HG03045 (cell line): ENCODE results near the gene KRR1.

ENCODE experiments used
- ATAC-seq: cut with Tn5 transposase; IDR thresholded peaks from one replicate; pipeline ENCODE4 v1.9.1; 2021; ENCODE audit warnings: mild to moderate bottlenecking, moderate library complexity; ENCODE audit not compliant: unreplicated experiment

Gene KRR1

GRCh38 chr12:75511116-75512048, at the start of gene KRR1:
KRR1 (minus strand) TSS chr12:75511609; CDS start chr12:75511597, 12 bp downstream.
- ATAC-seq: peak; percentile 97

- no peak for ATAC-seq
Observed at GRCh38 chr12:75560167-75560566, 48.8 kb upstream of the KRR1 start.

- no peak for ATAC-seq
Observed at GRCh38 chr12:75558287-75558686, 46.9 kb upstream of the KRR1 start.

GRCh38 chr12:75556311-75556899, 45.0 kb upstream of the KRR1 start:
- no peak for ATAC-seq

GRCh38 chr12:75554556-75554880, 43.1 kb upstream of the KRR1 start:
- ATAC-seq: no peak

- ATAC-seq: no peak
Observed at GRCh38 chr12:75553836-75554555, 42.6 kb upstream of the KRR1 start.

GRCh38 chr12:75553398-75553797, 42.0 kb upstream of the KRR1 start:
- ATAC-seq: no peak

GRCh38 chr12:75551477-75551876, 40.1 kb upstream of the KRR1 start:
- no peak for ATAC-seq

- ATAC-seq: no peak
Observed at GRCh38 chr12:75550401-75551240, 39.2 kb upstream of the KRR1 start.

- no peak for ATAC-seq
Observed at GRCh38 chr12:75549989-75550388, 38.6 kb upstream of the KRR1 start.

- ATAC-seq: no peak
Observed at GRCh38 chr12:75548879-75549278, 37.5 kb upstream of the KRR1 start.

- ATAC-seq: no peak
Observed at GRCh38 chr12:75545636-75546035, 34.2 kb upstream of the KRR1 start.

GRCh38 chr12:75543529-75543928, 32.1 kb upstream of the KRR1 start:
- ATAC-seq: no peak

- ATAC-seq: no peak
Observed at GRCh38 chr12:75542942-75543341, 31.5 kb upstream of the KRR1 start.

- no peak for ATAC-seq
Observed at GRCh38 chr12:75539889-75540288, 28.5 kb upstream of the KRR1 start.

GRCh38 chr12:75533239-75533638, 21.8 kb upstream of the KRR1 start:
- ATAC-seq: no peak

- ATAC-seq: no peak
Observed at GRCh38 chr12:75529826-75530225, 18.4 kb upstream of the KRR1 start.

- ATAC-seq: no peak
Observed at GRCh38 chr12:75529316-75529715, 17.9 kb upstream of the KRR1 start.

GRCh38 chr12:75528692-75529091, 17.3 kb upstream of the KRR1 start:
- ATAC-seq: no peak

- no peak for ATAC-seq
Observed at GRCh38 chr12:75528272-75528671, 16.9 kb upstream of the KRR1 start.
